ENCODE data around the gene PDE2A.
A peak's percentile ranks its signal among the peaks of the same experiment; 100 is the strongest.

The PDE2A gene

DNA sequence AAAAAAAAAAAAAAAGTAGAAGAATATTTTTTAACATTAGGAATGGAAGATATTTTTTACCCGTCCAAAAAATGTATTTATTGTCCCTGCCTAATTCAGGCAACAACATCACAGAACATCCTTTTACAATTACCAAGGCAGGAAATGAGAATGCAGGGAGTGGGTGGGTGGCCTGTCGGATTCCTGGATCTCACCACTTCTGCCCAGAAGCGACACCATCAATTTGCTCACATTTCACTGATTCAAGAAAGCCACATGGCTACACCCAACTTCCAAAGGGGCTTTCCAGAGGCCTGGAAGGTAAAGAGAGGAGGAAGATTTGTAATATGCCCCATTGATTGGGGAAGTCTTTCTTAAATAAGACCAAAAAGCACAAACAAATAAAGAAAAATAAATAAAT lies 146.1 kb downstream of the PDE2A start:
- DNase-seq (ENCODE audit: extremely low read depth, low read depth), result peak; percentile 44
- TF ChIP-seq, protein P1, sequence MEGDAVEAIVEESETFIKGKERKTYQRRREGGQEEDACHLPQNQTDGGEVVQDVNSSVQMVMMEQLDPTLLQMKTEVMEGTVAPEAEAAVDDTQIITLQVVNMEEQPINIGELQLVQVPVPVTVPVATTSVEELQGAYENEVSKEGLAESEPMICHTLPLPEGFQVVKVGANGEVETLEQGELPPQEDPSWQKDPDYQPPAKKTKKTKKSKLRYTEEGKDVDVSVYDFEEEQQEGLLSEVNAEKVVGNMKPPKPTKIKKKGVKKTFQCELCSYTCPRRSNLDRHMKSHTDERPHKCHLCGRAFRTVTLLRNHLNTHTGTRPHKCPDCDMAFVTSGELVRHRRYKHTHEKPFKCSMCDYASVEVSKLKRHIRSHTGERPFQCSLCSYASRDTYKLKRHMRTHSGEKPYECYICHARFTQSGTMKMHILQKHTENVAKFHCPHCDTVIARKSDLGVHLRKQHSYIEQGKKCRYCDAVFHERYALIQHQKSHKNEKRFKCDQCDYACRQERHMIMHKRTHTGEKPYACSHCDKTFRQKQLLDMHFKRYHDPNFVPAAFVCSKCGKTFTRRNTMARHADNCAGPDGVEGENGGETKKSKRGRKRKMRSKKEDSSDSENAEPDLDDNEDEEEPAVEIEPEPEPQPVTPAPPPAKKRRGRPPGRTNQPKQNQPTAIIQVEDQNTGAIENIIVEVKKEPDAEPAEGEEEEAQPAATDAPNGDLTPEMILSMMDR (IDR thresholded peaks at IDR 0.05; ENCODE audit: low read depth, low read length, missing control alignments), result no peak
- H3K4me3 ChIP-seq (replicated peaks; ENCODE audit: low read depth, low read length), result no peak overlapping the region
